Fibroblast of skin of left biceps (primary cell): ENCODE measurements around the gene SH2D3C.

Experiments
- DNase-seq, 2 experiments: peaks; one replicate each; pipeline ENCODE4 v3.0.0-alpha.2; 2013; ENCODE audit warnings: low read depth in 2 of 2

SH2D3C gene

GRCh38 chr9:127720865-127721227 lies 57.6 kb downstream of the SH2D3C start:
- no peak for DNase-seq

DNA sequence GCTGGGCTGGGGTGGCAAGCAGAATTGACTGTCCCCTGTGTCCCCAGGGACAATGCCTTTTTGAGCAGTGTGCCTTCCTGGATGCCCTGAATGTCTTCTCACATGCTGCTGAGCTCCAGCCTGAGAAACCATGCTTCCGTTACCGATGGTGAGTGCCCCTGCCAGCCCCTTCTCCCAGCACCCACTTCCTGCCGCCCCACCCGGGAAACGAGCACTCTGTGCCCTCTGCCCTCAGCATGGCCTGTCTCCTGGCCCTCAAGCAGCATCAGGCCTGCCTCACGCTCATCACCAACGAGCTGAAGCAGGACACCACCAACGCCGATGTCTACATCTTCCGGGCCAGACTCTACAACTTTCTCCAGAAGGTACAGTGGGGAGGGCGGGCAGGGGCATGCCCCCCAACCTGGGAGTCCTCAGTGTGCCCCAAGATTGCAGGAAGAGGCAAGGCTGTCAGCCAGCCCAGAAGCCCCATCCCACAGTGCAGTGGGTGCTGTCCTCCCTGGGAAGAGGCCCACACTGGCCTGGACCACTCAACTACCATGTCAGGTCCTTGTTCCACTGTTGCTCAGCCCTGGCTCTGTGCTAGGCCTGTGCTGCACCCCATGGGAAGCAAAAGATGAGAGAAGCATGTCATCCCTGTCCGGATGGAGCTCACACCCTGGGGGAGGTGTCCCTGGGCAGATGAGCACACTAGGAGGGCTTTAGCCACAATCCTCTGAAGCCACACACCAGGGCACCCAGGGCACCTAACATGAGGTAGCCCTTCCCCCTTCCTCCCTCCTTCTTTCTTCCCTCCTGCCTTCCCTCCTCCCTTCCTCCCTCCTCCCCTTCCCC lies 58.2 kb downstream of the SH2D3C start:
- DNase-seq = no peak

GRCh38 chr9:127717766-127718165 lies 60.7 kb downstream of the SH2D3C start:
- no peak for DNase-seq

GRCh38 chr9:127716412-127716811 lies 62.1 kb downstream of the SH2D3C start:
- no peak for DNase-seq

- peak; percentile 78 to 83 for DNase-seq
Observed at GRCh38 chr9:127715470-127716337, 62.8 kb downstream of the SH2D3C start, which contains the start of the genes PTRH1 and TTC16. PTRH1 (minus strand) TSS chr9:127715663; CDS start chr9:127715639, 24 bp downstream. TTC16 (plus strand) TSS chr9:127716079; CDS start chr9:127716146, 67 bp downstream.

DNA sequence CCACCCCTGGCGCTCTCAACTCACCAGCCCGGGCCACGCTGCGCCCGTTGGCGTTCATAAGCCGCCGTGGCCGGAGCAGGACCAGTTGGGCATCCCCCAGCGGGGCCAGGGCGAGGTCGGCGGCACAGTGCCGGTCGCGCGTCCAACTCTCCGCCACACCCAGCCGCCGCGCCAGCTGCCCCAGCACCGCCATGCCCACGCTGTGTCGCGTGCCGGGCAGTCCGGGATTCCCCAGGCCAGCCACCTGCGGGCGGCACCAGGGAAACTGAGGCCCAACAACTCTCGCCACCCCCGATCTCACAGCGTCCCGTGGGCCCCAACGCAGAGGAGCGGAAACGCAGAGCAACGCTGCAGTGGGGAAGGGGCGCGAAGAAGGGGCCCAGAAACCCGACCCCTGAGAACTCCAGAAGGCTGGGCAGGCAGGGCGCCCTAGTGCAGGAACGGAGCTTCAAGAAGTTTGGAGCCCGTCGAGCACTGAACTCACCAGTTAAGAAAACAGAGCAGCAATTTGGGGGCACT lies 63.5 kb downstream of the SH2D3C start:
- no peak for DNase-seq

DNA sequence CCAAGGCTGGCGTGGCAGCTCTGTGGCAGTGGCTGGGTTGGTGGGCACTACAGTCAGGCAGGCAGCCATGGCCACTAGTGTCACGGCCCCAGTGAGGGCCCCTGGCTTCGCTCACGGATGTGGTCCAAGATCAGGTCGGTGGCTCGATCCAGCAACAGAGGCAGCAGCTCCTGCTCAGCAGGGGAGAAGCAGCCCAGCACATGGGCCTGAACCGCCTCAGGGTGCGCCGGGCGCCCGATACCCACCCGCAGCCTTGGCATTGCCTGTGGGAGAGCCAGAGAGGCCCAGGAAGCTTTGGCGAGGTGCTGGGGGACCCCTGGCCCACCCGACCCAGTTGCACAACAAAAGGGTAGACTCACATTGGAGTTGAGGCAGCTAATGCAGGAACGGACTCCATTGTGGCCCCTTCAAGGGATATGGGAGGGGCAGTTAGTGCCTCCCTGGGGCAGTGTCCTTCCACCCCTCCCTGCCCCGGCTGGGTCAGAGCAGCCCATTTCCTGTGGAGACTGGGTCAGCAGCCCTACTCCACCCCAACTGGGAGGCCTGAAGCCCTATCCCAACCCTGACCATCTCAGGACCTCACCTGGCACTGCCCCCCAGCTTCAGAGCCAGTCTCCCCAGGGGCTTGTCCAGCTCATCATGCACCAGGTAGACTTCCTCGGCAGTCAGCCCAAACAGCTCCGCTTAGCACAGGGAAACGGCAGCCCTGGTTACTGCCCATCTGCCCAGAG lies 64.3 kb downstream of the SH2D3C start:
- DNase-seq = no peak

DNA sequence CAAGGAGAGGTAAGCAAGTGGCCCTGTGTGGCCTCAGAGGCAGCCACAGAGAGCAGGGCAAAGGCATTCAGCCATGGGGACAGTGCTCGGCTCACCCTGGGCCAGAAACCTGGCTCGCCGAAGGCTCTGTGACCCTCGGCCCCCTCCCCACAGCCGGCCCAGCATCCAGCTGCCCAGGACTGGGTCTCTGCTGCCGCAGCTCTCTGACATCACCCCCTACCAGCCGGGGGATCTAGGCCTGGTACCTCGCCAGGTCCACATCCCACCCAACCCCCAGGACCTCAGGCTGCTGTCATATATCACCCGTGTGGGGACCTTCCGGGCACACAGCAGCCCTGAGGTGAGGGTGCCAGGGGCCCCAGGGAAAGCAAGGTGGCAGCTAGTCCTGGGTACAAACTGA lies 65.6 kb downstream of the SH2D3C start:
- DNase-seq = no peak

GRCh38 chr9:127712371-127712770 lies 66.1 kb downstream of the SH2D3C start:
- no peak for DNase-seq

- DNase-seq = no peak
Observed at GRCh38 chr9:127711831-127712274, 66.6 kb downstream of the SH2D3C start.

- no peak for DNase-seq
Observed at GRCh38 chr9:127711226-127711701, 67.2 kb downstream of the SH2D3C start.

GRCh38 chr9:127710204-127710783 lies 68.2 kb downstream of the SH2D3C start:
- no peak for DNase-seq

- DNase-seq = no peak
Observed at GRCh38 chr9:127708952-127709587, 69.4 kb downstream of the SH2D3C start.

DNA sequence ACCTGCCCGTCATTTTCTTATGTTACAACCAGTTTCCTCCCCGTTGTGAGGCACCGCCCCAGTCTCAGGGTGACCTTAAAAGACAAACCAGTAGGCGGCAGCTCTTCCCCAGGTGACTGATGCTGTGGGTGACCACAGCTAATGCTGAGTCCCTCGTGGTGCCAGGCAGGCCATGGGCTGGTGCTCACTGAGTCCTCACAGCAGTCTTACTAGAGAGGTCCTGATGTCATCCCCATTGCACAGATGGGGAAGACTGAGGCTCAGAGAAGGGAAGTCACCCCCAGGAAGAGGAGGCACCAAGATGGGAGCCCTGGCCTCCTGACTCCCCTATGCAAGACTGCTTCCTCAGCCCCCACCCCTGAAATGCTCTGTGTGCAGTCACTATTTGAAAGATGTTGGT lies 70.7 kb downstream of the SH2D3C start:
- DNase-seq = no peak

GRCh38 chr9:127706836-127707241 lies 71.6 kb downstream of the SH2D3C start, which contains the start of gene CFAP157:
CFAP157 (plus strand) TSS chr9:127706988; CDS start chr9:127707032, 44 bp downstream.
- DNase-seq = no peak

GRCh38 chr9:127705577-127706379 lies 72.7 kb downstream of the SH2D3C start:
- no peak for DNase-seq

DNA sequence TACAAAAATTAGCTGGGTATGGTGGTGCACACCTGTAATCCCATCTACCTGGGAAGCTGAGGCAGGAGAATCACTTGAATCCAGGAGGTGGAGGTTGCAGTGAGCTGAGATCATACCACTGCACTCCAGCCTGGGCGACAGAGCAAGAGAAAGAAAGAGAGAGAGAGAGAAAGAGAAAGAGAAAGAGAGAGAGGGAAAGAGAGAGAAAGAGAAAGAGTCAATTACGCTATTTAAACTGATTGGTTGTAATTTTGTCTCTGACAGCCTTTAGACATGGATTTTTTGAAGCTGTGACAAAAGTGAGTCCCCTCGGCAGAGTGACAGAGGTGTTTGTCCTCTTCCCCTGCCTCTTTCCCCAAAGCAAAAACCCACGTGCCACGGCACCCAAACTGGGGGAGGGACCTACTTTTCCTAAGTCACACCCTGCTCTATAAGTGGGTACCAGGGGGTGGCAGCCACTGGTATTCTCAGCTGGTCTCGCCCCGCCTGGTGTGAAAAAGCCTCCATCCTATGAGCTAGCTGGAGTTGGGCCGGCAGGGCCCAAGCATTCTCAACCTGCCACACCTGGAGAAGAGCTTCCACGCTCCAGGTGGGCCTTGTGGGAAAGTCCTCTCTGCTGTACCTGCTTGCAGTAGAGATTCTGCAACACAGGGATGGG lies 75.0 kb downstream of the SH2D3C start:
- DNase-seq = no peak

GRCh38 chr9:127700594-127701255 lies 77.7 kb downstream of the SH2D3C start:
- no peak for DNase-seq

DNA sequence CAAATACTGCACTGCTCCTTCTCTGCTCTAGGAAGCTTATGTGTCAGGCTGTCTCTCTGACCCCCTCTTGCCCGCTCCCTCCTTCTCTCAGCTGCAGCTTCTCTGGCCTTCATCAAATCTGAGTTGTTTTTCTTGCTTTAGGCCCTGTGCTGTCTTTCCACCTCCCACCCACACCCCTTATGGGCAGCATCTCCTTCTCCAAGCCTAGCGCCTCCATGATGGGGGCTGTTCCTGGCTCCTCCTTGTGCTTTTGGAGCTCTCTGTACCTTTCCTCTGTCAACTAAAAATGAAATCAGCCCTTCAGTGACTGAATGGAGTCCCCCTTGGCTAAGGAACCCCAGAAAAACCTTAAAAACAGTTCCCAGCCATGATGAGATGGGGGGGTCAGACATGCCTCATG lies 78.3 kb downstream of the SH2D3C start:
- DNase-seq = no peak
